Amniotic stem cell (primary cell): ENCODE data around the gene MRE11.
"Not testable (repeated sequence)": the region's sequence is repeated elsewhere in the genome, so short reads cannot be mapped to it uniquely, and the experiment has no call there.

ENCODE experiments used
- DNase-seq: peaks from one replicate; lab custom pipeline; 2025; lab: John Stamatoyannopoulos, UW

Gene MRE11

GRCh38 chr11:94424011-94424410, 69.6 kb downstream of the MRE11 start:
- DNase-seq: no peak

- no peak for DNase-seq
Observed at GRCh38 chr11:94423507-94423906, 70.1 kb downstream of the MRE11 start.

- no peak for DNase-seq
Observed at GRCh38 chr11:94418123-94418765, 75.4 kb downstream of the MRE11 start.

- peak; percentile 33 for DNase-seq
Observed at GRCh38 chr11:94417386-94417987, 76.2 kb downstream of the MRE11 start.

GRCh38 chr11:94405062-94405833, 88.4 kb downstream of the MRE11 start:
- no peak for DNase-seq

- no peak for DNase-seq
Observed at GRCh38 chr11:94402355-94402754, 91.3 kb downstream of the MRE11 start.

- DNase-seq: no peak
Observed at GRCh38 chr11:94401773-94402265, 91.8 kb downstream of the MRE11 start.

GRCh38 chr11:94400839-94401772, 92.5 kb downstream of the MRE11 start, which contains the start of gene GPR83:
Gene GPR83 (minus strand): TSS chr11:94401419. CDS start chr11:94401247, 172 bp downstream.
- DNase-seq: no peak

GRCh38 chr11:94400457-94400838, 93.2 kb downstream of the MRE11 start:
- DNase-seq: no peak

- no peak for DNase-seq
Observed at GRCh38 chr11:94400050-94400449, 93.6 kb downstream of the MRE11 start.

- no peak for DNase-seq
Observed at GRCh38 chr11:94398101-94398500, 95.5 kb downstream of the MRE11 start.

- DNase-seq: no peak
Observed at GRCh38 chr11:94396282-94396681, 97.4 kb downstream of the MRE11 start.

GRCh38 chr11:94391937-94392336, 101.7 kb downstream of the MRE11 start:
- DNase-seq: not testable (repeated sequence)

- no peak for DNase-seq
Observed at GRCh38 chr11:94379613-94380012, 114.0 kb downstream of the MRE11 start.

- DNase-seq: no peak
Observed at GRCh38 chr11:94376841-94377240, 116.8 kb downstream of the MRE11 start.

- DNase-seq: not testable (repeated sequence)
Observed at GRCh38 chr11:94370576-94370975, 123.1 kb downstream of the MRE11 start.
